Suppressor macrophage treated with lipopolysaccharide for 1 hour (primary cell): Measurements from ENCODE around the gene DCTN4.

Experiments
- DNase-seq, 3 donors: peaks; one replicate each; pipeline ENCODE4 v3.0.0-alpha.2; 2020 to 2022

The DCTN4 gene

DNA sequence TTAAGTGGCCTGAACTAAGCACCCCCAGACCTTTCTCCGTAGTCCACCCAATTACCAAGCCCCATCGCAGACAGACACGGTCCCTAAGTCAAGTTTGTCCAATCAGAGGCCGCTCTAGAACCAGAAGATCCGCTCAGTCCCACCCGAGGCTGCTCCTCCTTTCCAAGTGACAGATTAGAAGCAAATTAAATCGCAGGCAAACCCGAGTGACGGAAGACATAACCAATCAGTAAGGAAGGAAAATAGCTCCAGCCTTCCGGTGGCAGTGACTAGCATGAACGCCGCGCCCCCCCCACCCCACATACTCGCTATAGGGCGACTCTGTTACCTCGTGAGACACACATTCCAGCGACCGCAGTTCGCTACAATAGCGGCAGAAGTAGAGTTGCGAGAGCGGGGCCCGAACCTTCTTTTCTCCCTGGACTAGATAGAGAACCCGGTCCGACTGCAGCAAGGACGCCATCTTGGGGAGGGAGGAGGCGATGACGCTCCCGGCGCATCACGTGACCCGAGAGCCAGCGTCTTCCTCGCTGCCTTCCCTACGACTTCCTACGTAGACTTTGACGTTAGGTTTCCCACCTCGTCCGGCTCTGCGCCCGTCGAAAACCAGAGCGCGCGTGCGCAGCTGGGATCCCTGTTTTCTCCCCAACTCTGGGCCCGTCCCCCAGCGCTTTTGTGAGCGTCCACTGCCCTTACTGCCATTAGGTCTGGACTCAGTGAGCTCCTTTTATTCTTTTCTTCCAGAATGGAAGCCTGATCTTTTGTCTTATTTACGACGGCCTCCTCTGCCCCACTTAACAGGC lies at the start of gene DCTN4:
TSS of gene DCTN4 (minus strand) at position 487 of the 803 bp plus-strand sequence. CDS start at position 463, 24 bp downstream.
- DNase-seq, result peak; percentile 98 to 99 (median 99)

DNA sequence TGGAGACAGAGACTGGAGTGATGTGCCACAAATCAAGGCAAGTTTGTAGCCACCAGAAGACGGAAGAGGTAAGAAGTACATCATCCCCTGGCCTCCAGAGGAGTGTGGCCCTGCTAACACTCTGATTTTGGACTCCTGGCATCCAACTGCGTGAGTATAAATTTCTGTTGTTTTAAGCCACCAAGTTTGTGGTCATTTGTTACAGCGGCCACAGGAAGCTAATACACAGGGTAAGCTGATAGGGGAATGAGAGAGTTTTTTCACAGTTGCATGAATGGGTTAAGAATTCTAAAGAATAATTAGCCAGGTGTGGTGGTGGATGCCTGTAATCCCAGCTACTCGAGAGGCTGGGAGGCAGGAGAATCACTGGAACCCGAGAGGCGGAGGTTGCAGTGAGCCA lies 45.6 kb upstream of the DCTN4 start:
- no peak for DNase-seq

DNA sequence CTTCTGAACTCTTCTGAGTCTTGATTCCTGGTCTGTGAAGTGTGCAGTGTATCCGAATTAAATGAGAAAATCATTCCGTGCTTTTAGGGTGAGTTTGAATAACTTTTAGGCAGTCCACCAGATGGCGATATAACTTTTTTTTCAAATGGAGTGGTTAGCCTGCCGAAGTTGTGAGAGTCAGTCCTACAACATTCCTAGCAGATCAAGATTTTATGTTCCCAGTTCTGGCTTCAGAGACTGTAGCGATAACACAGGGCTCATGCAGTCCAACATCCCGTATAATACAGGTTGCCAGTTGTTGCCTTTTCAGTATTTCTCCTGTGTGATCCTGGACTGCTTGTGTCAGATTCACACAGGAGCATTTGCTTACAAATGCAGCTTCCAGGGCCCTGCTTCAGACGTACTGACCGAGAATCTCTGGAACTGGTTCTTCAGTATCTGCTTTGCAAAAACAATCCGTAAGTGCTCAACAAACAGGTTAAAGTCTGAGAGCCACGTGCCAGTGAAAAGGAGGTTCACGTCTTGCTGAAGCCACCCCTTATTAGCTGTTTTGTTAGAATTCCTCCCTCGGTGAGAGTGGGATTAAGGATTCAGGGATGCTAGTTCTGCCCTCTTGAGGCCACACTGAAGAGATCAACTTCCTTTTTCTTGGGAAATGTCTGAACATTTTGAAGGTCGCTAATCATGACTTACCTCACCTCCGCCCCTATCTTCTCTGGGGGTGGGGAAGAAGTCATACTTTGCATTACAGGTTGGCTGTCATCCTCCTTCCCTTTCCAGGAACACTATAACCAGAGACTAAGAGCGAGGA lies 42.5 kb upstream of the DCTN4 start:
- DNase-seq, result peak; percentile 53 to 79 (median 77)

DNA sequence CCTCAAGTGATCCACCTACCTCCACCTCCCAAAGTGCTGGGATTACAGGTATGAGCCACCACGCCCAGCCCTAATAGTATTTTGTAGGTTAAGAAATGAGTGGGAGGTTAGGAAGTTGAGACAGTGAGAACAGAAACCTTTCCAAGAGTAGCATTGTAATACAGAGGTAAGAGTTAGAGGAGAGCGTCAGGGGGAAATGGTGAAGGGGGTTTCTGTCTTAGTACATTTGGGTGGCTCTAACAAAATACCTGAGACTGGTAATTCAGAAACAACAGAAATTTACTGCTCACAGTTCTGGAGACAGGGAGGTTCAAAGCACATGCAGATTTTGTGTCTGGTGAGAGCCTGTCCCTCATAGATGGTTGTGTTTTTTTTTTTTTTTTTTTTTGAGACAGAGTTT lies 38.6 kb upstream of the DCTN4 start:
- DNase-seq, result no peak

DNA sequence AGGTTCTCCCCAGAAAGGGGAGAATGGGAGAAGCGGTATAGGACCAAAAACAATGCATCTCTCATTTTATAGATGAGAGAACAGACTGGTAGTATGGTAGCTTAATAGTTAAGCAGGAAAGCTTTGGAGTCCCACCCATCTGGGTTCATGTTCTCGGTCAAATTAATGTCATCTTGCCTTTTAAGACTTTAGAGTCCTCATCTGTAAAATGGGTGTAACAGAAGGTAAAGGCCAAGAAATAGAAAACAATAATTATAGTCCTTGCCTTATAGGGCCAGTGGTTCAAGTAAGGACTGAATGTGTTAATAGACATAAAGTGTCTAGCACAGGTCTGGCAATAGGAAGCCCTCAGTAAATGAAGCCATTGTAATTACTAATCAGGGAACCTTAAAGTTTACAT lies 36.1 kb upstream of the DCTN4 start:
- no peak for DNase-seq

DNA sequence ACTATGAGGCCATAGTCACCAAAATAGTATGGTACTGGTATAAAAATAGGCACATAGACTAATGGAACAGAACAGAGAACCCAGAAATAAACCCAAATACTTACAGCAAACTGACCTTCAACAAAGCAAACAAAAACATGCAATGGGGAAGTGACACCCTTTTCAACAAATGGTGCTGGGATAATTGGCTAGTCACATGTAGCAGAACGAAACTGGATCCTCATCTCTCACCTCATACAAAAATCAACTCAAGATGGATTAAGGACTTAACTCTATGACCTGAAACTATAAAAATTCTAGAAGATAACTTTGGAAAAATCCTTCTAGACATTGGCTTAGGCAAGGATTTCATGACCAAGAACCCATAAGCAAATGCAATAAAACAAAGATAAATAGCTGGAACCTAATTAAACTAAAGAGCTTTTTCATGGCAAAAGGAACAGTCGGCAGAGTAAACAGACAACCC lies 34.6 kb upstream of the DCTN4 start:
- peak in 2 of 3 donors; percentile 30 to 53 for DNase-seq

DNA sequence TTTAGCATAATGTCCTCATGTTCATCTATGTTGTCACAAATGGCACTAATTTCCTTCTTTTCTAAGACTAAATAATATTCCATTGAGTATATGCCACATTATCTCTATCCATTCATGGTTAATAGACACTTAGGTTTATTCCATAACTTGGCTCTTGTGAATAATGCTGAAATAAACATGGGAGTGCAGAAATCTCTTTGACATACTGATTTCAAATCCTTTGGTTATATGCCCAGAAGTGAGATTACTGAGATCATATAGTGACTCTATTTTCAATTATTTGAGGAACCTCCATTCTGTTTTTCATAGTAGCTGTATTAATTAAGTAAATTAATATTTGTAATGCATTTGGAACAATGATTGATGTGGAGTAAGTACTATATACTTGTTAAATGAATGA lies 32.7 kb upstream of the DCTN4 start:
- DNase-seq, result no peak

DNA sequence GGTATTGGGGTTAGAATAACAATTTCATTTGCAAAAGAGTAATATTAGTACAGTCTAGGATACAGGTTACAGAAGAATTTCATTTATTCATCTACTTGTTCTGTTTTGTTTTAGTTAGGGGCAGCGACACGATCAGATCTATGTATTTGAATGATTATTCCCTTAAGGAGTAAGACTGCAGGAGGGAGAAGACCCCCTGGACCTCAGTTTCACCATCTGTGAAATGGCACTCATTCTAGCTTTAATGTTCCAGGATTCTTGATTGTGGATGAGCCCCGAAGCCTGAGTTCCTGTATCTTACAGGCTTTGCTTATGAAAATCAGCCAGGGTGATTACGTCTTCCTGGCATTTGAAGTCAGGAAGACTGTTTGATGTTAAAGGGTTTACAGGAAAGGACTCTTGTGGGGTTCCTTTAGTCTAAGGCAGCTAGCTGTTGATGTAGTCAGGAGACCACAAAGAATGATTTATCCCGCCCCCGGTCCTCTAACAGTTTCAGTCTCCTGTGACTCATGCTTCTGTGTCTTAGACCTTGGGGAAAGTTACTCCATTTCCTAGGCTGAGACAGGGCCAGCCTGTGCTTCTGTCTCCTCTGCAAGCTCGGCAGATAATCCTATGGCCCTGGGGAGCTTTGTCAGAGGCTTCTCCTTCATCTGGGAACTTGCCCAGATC lies 31.3 kb upstream of the DCTN4 start:
- peak; percentile 94 to 99 (median 98) for DNase-seq

DNA sequence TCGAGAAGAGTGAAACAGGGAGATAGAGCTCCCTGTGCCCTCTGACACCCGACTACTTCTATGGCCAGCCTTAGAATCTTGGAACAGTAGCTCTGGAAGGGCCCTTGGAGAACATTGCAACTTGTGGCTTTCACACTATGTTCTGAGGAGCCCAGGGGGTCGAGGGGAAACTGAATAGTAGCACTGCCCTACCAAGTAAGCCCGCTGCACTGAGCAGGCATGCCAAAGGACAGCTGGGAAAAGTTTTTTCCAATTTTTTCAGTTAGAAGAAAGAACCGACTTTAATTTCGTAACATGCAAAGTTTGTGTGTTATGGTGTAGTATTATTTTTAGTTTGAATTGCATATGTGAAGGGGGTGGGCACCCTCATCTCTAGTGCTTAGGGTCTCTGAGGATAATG lies 30.6 kb upstream of the DCTN4 start:
- peak in 1 of 3 donors; percentile 52 for DNase-seq

DNA sequence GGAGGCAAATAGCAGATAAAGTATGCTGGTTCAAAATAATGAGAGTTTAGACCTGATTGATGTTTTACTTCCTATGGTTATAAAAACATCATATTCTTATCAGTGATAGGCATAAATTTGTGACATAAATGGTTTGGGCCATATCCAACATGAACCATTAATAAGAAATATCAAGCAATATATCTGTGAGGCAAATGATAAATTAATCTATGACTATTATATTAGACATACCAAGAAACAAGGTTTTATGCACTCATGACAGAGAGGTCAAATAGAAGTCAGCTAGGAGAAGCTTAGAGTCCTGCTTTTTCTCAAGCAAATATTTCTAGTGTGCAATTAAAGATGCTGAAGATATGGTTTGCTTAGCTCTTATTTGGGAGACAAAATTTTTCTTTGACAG lies 30.2 kb upstream of the DCTN4 start:
- no peak for DNase-seq

DNA sequence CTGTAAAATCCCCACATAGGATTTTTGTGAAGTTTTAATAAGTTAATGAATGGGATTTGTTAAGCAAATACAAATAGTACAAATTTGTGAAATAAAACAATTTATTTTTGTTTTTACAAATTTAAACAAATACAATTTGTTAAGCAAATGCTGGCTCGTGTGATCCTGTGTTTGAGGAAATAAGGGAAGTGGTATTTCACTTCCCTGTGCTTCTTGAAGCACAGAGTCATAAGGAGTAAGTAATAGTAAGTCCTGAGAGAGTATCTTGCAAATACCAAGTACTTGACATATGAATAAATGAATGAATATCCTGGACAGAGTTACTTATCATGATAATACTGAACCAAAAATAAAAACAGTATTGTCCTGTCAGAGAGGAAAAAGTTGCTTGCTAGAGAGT lies 28.8 kb upstream of the DCTN4 start:
- DNase-seq, result peak; percentile 53 to 86 (median 72)

DNA sequence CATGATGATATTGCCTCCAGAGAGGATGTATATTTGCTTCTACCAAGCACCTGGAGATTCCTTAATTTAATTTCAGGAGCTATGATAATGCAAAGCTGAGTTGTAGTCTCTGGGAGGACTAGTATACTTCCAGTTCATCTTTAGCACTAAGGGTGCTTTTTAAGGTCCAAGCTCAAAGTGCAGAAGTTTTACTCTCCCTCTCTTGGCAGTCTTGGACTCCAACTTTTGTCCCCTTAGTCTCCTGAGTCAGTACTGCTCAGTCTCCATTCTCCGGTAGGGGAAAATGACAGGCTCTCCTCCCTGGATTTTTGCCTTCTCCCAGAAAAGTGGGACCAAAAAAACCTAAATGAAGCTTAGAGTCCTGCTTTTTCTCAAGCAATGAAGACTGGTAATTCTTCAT lies 28.1 kb upstream of the DCTN4 start:
- DNase-seq, result no peak

DNA sequence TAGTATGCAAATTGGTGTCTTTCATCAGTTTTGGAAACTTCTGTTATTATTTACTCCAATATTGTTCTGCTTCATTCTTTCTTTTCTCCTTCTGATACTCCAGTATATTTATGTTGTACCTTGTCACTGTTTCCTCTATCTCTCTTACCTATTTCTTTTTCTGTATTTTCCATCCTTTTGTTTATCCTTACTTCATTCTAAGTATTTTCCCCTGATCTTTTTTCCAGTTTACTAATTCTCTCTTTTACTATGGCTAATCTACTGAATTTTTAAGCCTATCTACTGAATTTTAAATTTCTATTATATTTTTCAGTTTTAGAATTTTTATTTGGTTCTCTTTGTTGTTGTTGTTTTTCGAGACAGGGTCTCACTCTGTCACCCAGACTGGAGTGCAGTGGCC lies 27.1 kb upstream of the DCTN4 start:
- no peak for DNase-seq

DNA sequence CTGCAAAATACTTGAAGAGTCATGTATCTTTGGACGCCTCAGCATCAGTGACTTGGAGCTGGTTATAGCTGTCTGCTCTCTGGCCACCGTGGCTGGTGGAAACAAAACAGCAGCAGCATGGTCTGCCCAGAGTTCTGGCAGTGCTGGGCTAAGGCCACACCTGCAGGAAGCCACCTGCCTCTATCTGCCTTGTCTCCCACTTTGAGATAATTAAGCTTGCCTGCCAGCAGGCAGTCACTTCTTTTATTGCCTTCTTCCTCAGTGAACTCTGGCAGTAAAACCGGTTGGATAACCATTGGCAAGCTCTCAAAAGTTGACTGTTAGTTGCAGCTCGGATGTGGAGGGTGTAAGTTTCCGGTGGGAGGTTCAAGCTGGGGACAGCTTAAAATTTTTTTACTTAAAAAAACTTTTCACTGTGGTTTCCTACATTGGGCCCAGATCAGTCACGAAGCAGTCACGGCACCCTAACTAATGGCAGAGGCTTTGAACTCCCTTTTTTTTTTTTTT lies 24.7 kb upstream of the DCTN4 start:
- DNase-seq, result peak; percentile 74 to 90 (median 78)

DNA sequence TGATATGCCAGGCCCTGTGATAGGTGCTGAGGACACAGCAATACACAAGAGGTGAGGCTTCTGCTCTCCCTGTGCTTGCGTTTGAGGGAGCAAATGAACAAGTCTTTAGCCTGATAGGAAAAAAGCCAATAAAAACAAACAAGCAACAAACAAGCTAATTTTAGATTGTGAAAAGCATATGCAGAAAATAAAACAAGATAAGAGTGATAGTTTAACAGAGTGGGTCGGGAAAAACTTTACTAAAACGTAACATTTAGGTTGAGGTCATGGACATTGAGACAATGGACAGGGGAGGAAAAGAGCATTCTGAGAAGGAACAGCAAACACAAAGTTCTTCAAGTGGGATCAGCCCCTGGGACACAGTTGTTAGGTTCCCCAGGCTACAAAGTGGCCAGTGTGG lies 24.0 kb upstream of the DCTN4 start:
- no peak for DNase-seq

DNA sequence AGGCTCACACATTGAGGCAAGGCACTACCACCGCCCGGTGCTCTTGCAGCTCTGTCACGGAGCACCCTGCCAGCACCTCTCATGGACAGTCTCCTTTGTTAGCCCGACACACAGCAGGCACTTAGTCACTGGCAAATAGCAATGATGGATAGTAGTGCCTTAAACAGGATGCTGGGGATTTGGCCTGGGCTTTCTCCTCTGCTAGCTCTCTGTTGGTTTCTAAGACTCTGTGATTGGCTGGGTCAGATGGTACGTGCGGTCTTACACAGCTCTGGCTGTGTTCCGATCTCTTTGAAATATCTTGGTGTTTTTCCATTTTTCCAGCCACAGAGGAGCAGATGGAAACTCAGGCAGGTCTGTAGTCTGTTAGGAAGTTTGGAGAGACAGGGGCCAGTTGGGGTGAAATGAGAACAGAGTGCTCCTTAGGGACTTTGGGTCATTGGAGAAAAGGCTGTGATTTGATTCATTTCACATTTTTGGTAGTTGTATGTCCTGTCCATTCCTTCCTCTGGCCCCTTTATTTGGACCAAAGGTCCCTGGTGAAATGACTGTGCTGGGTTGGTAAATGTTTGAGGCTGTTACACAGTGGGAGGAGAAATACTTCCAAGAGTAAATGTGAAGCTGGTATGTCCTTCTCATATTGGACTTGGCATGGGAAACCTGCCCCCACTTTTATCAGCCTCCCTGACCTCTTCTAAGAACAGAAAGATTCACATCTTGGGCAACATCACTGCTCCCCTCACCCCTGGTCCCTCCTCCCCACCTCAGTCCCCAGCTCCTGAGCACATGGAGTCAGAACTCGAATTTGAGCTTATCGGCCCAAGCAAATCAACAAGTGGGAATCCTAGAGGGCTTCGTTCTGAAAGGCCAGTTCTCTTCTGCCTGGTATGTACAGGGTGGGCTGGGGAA lies 23.1 kb upstream of the DCTN4 start:
- peak in 1 of 3 donors; percentile 41 for DNase-seq

DNA sequence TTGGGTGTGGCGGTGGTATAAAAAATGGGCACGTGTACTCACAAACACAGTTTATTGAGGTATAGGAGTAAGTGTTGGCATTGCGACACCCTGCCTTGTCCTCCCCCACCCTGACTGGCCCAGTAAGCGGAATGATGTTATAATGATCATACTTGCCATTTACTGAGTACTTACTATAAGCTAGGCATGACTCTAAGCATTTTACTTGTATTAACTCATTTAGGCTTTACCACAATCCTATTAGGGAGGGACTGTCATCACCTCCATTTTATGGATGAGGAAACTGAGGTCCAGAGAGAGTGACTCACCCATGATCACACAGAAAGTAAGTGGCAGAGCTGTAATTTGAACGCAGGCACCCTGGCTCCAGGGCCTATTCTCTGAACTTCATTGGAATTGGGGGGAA lies 22.0 kb upstream of the DCTN4 start:
- peak; percentile 62 to 86 (median 67) for DNase-seq

DNA sequence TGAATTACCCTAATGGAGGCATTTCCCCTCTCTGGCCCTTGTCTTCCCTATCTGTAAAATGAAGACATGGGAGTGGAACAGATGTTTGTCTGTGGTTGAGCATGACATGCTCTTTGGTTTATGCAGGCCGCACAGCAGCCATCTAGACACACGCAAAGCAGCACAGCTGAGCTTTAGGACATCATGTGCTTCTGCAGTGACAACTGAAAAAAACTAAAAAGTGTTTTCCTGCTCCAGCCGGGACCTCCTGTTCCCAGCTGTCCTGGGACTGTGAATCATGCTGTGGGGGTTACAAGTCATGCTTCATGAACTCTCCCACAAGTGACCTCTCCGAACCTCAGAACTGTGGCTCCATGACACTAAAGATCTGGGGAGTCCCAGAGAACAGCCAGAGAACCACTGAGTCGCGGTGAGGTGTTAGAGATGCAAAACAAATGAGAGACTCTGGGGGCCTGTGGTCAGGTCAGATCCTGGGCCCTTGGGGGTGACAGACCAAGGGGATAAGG lies 21.4 kb upstream of the DCTN4 start:
- peak; percentile 91 to 98 (median 94) for DNase-seq

DNA sequence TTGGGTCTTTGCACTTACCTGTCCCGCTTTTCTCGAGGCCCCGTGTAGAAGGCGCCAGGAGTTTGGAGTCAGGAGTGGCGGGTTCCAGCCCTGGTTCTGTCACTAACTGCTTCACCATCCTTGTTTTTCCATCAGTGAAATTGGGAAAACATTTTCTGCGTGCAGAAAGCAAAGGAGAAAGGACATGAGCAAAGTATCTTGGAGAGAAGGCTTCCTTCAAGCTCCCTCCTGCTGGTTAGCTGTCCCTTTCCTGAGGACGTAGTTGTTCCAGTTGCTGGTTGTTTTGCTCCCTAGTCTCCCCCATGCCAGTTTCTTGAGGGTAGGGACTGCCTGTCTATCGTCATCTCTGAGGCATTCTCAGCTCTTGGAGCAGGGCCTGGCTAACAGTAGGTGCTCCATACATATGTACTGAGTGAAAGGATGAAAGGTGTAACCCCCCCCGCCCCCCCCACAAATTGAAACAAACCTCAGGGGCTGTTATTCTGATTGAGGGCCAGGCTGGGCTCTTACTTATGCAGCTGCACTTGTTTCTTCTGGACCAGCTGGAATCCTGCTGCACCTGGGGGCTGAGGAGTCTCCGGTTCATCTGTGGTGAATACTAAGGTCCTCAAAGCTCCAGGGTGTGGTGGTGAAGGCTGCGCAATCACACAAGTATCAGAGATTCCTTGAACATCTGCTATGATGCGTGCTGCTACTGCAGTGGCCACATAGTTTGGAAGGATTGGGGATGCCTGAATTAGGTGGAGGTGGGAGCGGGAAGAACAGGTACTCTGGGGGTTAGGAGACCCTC lies 20.8 kb upstream of the DCTN4 start:
- DNase-seq, result no peak

DNA sequence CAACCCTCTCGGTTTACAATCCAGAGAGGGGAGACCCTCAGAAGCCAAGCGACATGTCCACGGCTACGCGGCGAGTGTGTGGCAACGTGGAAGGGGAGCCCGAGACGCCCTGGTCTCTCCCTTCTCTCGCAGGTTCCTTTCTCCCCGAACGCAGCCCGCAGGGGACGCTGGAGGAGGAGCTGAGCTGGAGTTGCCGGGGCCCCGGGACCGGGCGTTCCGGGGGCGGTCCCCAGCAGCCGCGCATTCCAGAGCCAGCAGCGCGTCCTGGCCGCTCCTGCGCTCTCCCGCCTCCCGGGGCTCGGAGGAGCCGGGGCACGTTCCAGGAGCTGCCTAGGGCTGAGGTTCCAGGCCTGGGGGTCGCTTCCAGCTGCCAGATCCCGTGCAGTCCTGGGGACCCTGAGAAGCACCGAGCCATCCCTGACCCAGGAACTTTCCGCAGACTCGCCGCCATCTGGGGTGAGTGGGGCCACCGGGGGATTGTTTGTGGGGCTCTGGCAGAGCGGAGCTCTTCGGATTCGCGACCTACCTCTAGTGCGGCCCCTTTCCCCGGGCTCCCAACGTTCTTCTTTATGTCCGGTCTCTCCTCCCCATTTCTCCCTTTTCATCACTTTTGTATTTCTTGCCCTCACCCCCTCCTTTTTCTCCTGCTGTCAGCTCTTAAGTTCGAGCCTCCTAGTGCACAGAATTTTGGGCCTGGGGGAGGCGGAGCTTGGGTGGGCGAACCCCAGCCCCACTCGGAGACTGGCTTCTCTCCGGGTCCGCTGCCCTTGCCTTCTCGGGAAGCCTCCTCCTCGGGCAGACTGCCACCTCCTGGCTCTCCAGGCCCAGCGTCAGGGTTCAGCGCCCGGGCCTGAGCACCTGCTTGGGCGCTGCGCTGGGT lies 19.9 kb upstream of the DCTN4 start, which contains the start of gene SMIM3:
TSS of gene SMIM3 (plus strand) at position 241 of the 880 bp plus-strand sequence. CDS start 16,684 bp downstream, outside the sequence.
- DNase-seq, result peak; percentile 89 to 95 (median 90)
